IPS-18c (cell line): ENCODE results near the gene KLF4.

ENCODE experiments used
- H3K4me3 ChIP-seq: 2 replicates; pipeline ENCODE4 v1.7.0; 2013; ENCODE audit warnings: low read depth, mild to moderate bottlenecking, low read length, moderate library complexity; ENCODE audit not compliant: insufficient read depth
- H3K9me3 ChIP-seq: one replicate; pipeline ENCODE4 v1.6.1; 2013; ENCODE audit warnings: mild to moderate bottlenecking, low read length, moderate library complexity; ENCODE audit not compliant: control insufficient read depth, insufficient read depth

The KLF4 gene

GRCh38 chr9:107490606-107490970 is 1.0 kb upstream of the KLF4 start:
- Histone ChIP-seq H3K9me3 (peaks cover 16% of the 10 kb centered on the region), H3K4me3 (peak overlapping the region; percentile 49)

DNA sequence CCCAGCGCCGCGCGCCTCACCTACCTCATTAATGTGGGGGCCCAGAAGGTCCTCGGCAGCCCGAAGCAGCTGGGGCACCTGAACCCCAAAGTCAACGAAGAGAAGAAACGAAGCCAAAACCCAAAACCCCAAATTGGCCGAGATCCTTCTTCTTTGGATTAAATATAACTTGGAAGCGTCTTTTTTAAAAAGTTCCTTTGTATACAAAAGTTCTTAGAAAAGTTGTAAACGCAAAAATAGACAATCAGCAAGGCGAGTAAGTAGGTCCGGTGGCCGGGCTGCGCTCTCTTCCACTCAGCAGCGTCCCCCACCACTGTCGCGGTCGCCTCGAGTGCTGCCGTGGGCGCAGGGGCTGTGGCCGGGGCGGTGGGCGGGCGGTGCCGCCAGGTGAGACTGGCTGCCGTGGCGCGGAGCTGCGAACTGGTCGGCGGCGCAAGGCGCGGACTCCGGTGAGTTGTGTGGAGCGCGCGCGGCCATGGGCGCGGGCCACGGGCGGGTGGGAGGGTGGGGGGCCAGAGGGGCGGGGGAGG is 360 bp downstream of the KLF4 start:
- H3K4me3 ChIP-seq = peak overlapping the region; percentile 50
- peaks cover 16% of the 10 kb centered on the region for H3K9me3 ChIP-seq

DNA sequence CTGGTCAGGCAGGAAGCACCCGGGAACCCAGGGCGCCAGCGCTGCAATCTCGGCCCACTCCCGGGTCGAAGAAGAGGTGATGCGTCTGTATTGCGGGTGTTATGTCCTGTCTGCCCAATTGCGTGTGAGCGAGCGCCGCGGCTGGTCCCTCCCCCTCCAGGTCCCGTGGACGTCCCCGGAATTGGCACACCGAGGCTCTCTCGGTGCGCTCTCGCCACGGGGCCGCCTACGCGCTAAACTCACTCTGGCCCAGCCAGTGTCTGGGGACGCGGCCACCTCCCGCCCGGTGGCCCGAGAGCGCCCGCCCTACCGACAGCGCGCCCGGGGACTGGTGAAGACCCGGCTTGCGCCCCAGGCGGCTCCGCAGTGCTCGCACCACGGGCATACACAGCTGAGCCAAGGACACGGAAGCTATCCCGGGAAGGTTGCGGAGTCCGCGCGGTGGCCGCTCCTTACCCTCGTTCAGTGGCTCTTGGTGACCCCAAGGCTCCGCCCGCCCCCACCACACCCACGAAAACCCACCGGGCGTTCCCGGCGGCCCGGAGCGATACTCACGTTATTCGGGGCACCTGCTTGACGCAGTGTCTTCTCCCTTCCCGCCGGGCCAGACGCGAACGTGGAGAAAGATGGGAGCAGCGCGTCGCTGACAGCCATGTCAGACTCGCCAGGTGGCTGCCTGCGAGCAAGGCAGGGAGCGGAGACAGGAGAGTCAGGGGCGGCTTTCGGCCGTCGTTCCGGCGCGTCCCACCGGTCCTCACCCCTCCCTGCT is 1.0 kb downstream of the KLF4 start:
- Histone ChIP-seq H3K4me3 (peak overlapping the region; percentile 50), H3K9me3 (peaks cover 16% of the 10 kb centered on the region)

DNA sequence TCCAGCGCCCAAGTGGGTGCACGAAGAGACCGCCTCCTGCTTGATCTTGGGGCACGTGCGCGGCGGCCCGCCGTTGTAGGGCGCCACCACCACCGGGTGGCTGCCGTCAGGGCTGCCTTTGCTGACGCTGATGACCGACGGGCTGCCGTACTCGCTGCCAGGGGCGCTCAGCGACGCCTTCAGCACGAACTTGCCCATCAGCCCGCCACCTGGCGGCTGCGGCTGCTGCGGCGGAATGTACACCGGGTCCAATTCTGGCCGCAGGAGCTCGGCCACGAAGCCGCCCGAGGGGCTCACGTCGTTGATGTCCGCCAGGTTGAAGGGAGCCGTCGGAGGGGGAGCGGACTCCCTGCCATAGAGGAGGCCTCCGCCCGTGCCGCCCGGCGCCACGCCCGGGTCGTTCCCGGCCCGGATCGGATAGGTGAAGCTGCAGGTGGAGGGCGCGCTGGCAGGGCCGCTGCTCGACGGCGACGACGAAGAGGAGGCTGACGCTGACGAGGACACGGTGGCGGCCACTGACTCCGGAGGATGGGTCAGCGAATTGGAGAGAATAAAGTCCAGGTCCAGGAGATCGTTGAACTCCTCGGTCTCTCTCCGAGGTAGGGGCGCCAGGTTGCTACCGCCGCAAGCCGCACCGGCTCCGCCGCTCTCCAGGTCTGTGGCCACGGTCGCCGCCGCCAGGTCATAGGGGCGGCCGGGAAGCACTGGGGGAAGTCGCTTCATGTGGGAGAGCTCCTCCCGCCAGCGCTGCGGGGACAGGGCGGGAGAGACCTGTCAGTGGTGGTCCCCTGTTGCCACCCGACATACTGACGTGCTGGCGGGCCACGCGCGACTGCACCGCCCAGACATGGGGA is 1.8 kb downstream of the KLF4 start:
- peak overlapping the region; percentile 50 for H3K4me3 ChIP-seq

GRCh38 chr9:107486674-107487520 is 2.7 kb downstream of the KLF4 start:
- H3K4me3 ChIP-seq = peak overlapping the region; percentile 50
- peaks cover 16% of the 10 kb centered on the region for H3K9me3 ChIP-seq

More for the DNA sequence above, 1.8 kb downstream of the KLF4 start:
- H3K9me3 ChIP-seq = peaks cover 16% of the 10 kb centered on the region

DNA sequence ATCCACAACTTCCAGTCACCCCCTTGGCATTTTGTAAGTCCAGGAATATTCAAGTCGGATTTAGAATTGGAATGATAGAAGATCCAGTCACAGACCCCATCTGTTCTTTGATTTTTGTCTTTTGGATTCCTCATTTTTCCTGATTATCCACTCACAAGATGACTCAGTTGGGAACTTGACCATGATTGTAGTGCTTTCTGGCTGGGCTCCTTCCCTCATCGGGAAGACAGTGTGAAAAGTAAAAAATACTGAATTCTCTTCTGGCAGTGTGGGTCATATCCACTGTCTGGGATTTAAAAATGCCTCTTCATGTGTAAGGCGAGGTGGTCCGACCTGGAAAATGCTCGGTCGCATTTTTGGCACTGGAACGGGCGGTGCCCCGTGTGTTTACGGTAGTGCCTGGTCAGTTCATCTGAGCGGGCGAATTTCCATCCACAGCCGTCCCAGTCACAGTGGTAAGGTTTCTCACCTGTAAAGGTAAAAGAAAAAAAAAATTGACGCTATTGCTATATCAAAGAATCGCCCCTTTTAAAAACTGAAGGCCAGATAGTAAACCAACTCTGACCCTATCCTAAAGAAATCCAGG is 4.0 kb downstream of the KLF4 start:
- Histone ChIP-seq H3K9me3 (peaks cover 16% of the 10 kb centered on the region), H3K4me3 (no peak overlapping the region)

DNA sequence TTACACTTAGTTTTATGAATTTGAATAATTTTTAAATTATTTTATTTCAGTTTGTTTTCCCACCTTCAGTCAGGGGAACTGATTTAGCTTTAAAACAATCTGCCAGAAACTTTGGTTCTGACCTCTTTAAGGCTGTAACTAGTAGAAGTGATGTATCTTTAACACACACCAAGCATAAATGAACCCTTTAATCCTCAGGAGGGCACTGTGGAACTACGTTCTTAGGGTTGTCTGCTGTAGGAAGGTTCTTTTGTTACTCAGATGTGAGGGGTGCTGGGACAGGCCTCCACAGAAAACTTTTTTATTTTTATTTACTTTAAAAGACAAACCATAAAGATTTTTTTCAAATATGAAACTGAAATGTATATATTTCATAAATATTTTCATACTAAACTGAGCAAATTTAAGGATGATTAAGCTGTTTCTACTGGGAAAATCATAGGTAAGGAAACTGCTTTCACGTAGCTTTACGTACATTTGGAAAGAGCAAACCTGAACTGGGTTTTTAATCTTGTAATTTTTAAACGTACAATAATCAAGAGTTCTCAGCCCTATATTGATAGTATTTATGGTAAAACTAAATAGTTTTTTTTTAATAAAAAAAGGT is 5.3 kb downstream of the KLF4 start:
- H3K9me3 ChIP-seq = peaks cover 16% of the 10 kb centered on the region
- no peak overlapping the region for H3K4me3 ChIP-seq

GRCh38 chr9:107483666-107484065 is 5.9 kb downstream of the KLF4 start:
- peaks cover 14% of the 10 kb centered on the region for H3K9me3 ChIP-seq
- H3K4me3 ChIP-seq = no peak overlapping the region

- no peaks in the 10 kb centered on the region for H3K9me3 ChIP-seq
- no peak overlapping the region for H3K4me3 ChIP-seq
These were observed 8.5 kb downstream of the KLF4 start for GRCh38 chr9:107481035-107481434.

- H3K4me3 ChIP-seq = no peak overlapping the region
- H3K9me3 ChIP-seq = no peaks in the 10 kb centered on the region
These were observed 9.2 kb downstream of the KLF4 start for GRCh38 chr9:107480386-107480789.

GRCh38 chr9:107478805-107479204 is 10.8 kb downstream of the KLF4 start:
- Histone ChIP-seq H3K4me3 (no peak overlapping the region), H3K9me3 (no peaks in the 10 kb centered on the region)

DNA sequence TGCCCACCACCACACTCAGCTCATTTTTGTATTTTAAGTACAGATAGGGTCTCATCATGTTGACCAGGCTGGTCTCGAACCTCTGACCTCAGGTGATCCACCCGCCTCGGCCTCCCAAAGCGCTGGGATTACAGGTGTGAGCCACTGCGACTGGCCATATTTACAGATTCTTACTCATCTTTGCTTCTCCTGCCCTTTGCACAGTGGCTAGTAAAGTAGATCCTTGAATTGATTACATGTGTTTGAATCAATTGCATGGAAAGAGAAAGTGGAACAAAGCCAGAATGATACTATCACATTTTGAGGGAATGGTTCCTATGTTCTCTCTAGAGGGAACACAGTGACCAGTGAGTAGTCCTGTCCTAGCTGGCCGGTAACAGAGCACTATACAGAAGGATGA is 15.4 kb downstream of the KLF4 start:
- H3K9me3 ChIP-seq = no peaks in the 10 kb centered on the region
- H3K4me3 ChIP-seq = no peak overlapping the region

DNA sequence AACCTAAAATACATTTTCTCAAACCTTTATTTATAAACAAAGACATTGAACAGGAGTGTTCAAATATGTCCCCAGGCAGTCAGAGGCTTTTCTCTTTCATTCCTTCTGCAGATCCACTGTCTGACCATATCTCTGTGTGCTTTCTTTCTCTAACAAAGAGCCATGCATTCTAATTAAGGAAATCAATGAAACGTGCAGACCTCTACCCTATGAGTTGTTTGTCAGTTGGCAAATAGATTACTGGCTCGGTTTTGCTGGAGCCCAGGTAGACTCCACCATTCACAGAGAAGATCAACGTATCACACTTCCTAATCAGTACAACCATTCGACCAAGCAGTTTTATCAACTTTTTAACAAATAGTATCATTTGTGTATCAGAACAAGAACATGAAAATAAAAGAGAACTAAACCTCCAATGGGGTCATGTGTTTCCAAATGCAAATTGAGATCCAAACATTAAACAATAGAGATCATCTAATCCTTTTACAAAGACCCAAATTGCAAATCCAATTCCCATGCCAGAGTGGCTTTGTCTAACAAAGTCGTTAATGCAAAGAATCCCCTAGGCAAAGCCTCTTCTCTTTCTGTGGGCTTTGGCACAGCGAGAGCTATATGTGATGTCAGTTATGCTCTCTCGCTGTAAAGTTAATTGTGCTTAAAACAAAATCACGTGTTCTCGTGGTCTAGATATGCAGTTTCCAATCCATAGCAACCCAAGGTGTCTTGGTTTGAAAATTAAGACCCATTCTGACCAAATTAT is 16.8 kb downstream of the KLF4 start:
- H3K9me3 ChIP-seq = no peaks in the 10 kb centered on the region
- no peak overlapping the region for H3K4me3 ChIP-seq

GRCh38 chr9:107471552-107471951 is 18.0 kb downstream of the KLF4 start:
- no peaks in the 10 kb centered on the region for H3K9me3 ChIP-seq
- H3K4me3 ChIP-seq = no peak overlapping the region

DNA sequence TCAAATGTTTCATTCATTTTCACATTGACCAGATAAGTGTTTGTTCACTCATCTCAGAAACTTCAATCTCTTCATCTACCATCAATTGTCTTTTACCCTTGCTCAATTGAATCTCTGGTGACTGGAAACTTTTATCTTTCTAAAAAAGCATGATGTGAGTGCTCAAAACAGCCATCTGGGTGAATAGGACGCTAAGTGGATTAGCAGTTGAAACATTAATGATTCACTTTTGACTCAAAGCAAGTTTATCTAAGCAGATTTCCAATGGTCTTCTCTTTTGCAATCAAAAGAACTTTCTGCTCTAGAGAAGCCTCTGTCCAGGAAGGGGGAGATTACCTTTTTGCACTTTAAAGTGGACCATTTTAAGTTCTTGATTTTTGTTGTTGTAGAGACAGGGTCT is 22.2 kb downstream of the KLF4 start:
- no peaks in the 10 kb centered on the region for H3K9me3 ChIP-seq

GRCh38 chr9:107466826-107467225 is 22.7 kb downstream of the KLF4 start:
- no peaks in the 10 kb centered on the region for H3K9me3 ChIP-seq
- no peak overlapping the region for H3K4me3 ChIP-seq

More for the DNA sequence above, 22.2 kb downstream of the KLF4 start:
- H3K4me3 ChIP-seq = no peak overlapping the region
